GM10266 (cell line): Measurements from ENCODE around the gene ANO4.

Source experiments
- DNase-seq: peaks from one replicate; pipeline ENCODE4 v3.0.0; 2012; ENCODE audit errors: extremely low spot score
- TF ChIP-seq, protein P1 (sequence below): IDR thresholded peaks from 2 replicates; pipeline ENCODE4 v1.5.1; 2012; ENCODE audit warnings: mild to moderate bottlenecking, low read depth; ENCODE audit not compliant: control insufficient read depth, insufficient read depth; ENCODE audit errors: missing control alignments

ANO4 gene

DNA sequence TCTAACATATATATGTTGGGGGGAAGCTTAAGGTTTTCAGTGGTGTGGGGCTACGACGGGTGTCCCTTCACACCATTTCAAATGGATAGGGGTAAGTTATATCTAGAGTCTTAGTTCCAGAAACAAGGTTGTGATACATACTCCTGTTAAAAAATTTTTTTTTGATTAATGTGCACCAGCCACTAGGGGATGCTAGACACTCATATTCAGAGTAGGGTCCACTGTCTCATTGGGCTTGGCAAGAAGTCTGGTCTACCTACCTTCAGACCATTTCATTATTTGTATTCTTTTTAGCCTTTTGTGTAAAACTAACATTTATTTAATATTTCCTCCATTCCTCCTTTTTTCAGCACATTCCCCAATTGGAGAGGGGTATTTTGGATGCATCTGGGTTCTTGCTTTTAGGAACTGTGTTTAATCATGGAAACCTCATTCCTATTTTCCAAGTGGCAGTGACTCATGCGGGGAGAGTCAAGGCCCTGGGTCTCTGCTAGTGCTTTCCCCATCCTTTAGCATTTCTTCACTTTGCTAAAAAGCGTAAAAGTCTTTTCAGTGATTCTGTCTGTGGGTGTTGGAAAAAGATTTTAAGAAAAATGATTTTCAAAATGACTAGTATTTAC is 33.4 kb downstream of the ANO4 start:
- TF ChIP-seq, protein P1, sequence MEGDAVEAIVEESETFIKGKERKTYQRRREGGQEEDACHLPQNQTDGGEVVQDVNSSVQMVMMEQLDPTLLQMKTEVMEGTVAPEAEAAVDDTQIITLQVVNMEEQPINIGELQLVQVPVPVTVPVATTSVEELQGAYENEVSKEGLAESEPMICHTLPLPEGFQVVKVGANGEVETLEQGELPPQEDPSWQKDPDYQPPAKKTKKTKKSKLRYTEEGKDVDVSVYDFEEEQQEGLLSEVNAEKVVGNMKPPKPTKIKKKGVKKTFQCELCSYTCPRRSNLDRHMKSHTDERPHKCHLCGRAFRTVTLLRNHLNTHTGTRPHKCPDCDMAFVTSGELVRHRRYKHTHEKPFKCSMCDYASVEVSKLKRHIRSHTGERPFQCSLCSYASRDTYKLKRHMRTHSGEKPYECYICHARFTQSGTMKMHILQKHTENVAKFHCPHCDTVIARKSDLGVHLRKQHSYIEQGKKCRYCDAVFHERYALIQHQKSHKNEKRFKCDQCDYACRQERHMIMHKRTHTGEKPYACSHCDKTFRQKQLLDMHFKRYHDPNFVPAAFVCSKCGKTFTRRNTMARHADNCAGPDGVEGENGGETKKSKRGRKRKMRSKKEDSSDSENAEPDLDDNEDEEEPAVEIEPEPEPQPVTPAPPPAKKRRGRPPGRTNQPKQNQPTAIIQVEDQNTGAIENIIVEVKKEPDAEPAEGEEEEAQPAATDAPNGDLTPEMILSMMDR = peak; percentile 49
- DNase-seq = peak; percentile 16

DNA sequence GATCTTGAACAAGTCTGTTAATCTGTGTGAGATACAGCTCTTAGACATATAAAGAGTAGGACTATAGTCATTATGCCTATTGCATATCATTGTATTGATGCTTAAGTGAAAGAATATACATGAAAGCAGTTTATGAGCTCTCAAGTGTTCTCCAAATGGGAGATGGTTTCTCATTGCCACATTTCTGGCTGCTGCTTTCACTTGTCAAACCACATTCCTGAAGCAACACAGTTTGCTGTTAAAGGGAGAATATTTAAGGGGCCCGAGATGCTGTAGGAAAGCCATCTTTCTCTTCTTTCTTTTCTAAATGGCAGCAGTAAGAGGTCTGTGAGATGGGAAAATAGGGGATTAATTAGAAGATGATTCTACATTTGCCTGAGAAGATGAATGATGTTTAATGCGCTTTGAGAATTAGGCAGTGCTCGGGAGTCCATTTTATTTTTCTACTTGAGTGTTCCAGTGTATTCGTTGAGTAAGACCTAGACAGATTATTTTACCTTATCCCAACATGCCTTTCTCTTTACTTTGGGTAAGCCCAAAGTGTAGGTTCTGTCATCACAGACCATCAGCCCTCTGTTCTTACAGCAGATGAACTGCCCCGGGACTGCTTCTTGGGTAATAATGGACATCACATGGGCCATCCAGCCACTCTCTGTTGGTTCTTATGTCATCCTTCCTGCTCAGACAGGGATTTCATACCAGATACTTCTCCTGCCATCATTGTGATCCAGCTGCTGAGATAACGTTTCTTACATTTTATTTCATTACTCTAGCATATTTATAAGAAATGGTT is 35.6 kb downstream of the ANO4 start:
- no peak for DNase-seq
- TF ChIP-seq, protein P1 = no peak

DNA sequence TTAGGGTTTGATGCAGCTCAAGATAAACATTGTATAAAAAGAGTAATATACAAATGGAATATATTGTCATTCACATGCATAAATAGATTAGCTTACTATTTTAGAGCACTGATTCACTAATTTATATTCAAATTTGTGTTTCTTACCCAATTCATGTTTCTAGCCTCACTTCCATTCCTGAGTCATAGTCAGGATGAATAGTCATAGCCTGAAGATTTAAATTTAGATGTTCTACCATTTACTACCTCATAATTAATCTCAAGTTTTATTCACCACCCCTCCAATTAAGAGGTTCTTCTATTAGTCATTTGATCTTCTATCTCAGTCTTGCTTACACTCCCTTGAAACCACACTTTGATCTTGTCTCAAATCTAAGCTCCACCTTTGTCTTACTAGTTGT is 38.7 kb downstream of the ANO4 start:
- no peak for DNase-seq
- TF ChIP-seq, protein P1 = no peak

DNA sequence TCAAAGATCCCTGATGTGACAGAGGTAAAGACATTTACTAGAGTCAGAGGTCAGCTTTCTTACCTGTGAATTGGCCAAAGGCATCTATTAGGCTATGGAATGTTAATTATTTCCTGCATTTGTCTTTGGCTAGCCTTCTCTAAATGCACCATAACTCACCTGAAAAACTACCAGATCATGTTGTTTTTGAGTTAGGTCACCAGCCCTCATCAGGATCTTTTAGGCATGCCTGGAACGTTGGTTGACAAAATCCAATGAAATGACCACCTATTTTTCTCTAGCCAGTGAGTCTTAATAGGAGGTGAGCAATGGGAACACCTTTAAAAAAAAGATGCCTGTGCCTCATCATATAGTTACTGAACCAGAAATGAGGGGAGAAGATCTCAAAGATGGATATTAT is 46.2 kb downstream of the ANO4 start:
- TF ChIP-seq, protein P1 = no peak
- no peak for DNase-seq

DNA sequence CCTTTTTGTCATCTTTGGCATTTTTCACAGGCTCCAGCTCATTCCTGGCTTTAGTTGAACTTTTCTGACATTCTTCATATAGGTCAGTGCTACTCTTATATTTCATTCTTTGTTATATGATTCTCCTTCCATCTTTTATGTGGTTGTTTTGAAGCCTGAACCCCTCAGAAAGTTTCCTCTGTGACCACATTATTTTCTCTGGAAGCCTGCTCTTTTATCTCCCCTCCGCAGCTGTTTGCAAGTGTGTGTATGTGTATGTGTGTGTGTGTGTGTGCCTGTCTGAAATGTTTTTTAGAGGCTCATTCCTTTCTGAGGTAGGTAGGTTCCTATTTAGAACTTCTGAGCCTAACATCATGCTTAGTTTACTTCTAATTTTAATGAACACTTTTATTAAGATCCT is 47.6 kb downstream of the ANO4 start:
- no peak for DNase-seq
- TF ChIP-seq, protein P1 = no peak

DNA sequence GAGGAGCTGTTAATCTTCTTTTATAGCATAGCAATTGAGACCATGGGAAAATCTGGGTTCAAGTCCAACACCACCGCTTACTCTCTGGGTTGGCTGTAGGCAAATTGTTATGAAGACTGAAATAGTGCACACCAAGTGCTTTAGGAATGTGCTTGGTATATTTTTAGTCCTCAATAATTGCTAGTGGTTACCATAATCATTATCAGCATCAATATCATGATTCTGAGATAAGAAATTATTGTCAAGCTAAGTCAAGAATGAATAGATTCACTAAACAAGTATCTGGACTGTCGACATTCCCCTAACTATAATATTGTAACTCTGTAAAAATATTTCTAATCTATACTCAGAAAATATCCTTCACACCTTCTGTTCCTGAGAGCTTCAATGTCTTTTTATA is 48.5 kb downstream of the ANO4 start:
- TF ChIP-seq, protein P1 = no peak
- DNase-seq = no peak

DNA sequence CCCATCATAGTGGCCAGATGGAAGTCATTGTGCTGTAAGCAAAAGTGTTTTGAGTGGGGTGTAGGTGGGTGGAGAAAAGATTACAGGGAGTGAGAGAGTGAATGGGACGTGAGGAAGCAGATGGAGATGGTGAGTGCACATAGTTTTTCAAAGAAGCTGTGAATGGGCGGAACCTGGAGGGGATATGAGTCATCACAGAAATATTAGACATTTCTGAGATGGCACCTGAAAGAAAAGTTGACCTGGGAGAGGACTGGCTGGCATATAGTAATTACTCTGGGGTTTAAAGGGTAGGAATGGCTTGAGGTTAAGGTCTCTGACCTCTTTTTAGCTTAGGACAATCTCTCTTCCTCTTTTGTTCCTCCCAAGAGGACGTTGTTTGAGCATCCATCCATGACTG is 50.5 kb downstream of the ANO4 start:
- no peak for DNase-seq
- TF ChIP-seq, protein P1 = no peak
